NT2/D1 (cell line): Measurements from ENCODE around the gene CABLES2.

ENCODE experiments used
- SUZ12 ChIP-seq: IDR thresholded peaks from 2 replicates; pipeline ENCODE4 v1.6.1; 2011; ENCODE audit not compliant: insufficient read length, insufficient read depth; ENCODE audit errors: extremely low read depth
- YY1 ChIP-seq: IDR thresholded peaks from 2 replicates; pipeline ENCODE4 v1.6.1; 2011; ENCODE audit not compliant: insufficient read length, insufficient read depth
- ZNF274 ChIP-seq: IDR thresholded peaks from 2 replicates; pipeline ENCODE4 v1.6.1; 2011; ENCODE audit warnings: mild to moderate bottlenecking, low read depth, low read length

GRCh38 chr20:62406635-62407176 is 379 bp downstream of the CABLES2 start:
- TF ChIP-seq SUZ12 (no peak), YY1 (no peak), ZNF274 (no peak)
